ENCODE results near the gene CARD16. TPM values are rescaled to one million over a fixed set of nuclear protein-coding genes. Genes with fewer than 3 reads are reported as not detected.
A peak's percentile ranks its signal among the peaks of the same experiment; 100 is the strongest.
"Not testable (repeated sequence)": the region's sequence is repeated elsewhere in the genome, so short reads cannot be mapped to it uniquely, and the experiment has no call there.

Gene CARD16
- total RNA-seq, 1 donor from 2014 or later = 33.1 TPM

DNA sequence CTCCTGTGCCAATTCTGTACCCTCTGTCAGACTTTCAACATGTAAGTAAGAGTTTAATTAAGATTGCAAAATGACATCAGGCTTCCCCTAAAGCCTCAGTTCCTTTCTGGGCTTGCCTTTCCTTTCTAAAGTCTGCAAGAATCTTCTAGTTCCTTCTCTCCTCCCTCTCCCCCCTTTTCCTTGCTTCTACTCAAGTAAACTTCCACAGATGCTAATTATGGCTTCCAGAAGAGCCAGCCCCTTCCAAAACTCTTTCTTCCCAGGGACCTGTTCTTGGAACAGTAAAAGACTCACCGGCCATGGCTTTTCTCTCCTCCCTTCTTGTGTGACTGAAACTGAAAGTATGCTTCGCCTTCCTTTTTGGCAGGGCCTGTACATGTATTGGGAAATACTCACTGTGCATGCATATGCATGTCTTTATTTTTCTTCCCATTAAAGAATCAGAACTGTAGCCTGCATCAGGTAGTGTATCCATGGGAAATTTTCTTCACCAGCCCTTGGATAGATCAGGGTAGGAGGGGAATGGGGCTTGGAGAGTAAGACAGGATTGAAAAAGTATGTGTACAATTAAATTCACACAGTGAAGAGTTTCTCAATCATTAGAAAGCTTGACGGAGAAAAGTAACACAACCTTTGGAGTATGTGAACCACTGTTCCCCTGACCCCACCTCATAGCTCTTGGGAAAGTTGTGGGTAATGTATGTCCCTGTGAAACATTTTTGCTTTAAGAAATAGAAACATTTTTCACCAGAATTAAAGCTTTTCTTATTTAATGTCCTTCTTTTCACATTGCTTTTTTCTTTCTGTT, 10.1 kb downstream of the CARD16 start, which contains the start of gene CASP1:
Gene CASP1 (minus strand): TSS at position 332 of the 808 bp plus-strand sequence. CDS start 31 bp downstream, at position 301.
- peaks cover 43% of the 10 kb centered on the region for H3K4me1 Mint-ChIP-seq

DNA sequence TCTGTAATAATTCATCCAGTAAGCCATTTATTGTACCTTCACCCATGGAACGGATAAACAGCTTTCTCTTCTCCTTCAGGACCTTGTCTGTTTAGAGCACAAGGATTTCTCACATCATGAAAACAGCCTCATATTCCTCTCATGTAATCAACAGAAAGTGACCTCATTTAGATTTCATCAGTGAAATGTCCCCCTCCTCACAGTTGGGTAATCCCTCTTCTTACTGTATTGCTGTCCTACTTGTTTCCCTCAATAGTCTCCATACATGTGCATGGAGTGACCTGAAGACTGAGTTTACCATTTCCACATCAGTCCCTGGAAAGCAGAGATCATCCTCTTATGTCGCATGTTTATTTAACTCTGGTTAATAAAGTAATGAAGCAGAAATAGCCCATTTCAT, 10.7 kb downstream of the CARD16 start:
- intact Hi-C loops (cut with micrococcal nuclease) = loop anchor here (5.0 kb wide), 1 partner anchor 67 kb away; the partner anchor contains the start of gene CASP4
- POLR2A ChIA-PET; H3K27me3 Mint-ChIP-seq; DNase-seq; ATAC-seq (ENCODE audit: low read depth); H3K9me3 Mint-ChIP-seq; CTCF ChIA-PET: not testable (repeated sequence)
- Mint-ChIP-seq H3K36me3 (ENCODE audit: low read depth) (peaks cover 53% of the 10 kb centered on the region), H3K4me3 (peak overlapping the region; percentile 94), H3K27ac (peak overlapping the region; percentile 95), H3K4me1 (peaks cover 43% of the 10 kb centered on the region)

More for the DNA sequence above, 10.1 kb downstream of the CARD16 start, which contains the start of gene CASP1:
- peaks cover 4% of the 10 kb centered on the region for H3K9me3 Mint-ChIP-seq
- H3K4me3 Mint-ChIP-seq = peak within 1 kb of the TSS; percentile 94
- intact Hi-C loops (cut with micrococcal nuclease) = loop anchor here (1.0 to 5.0 kb wide), 2 partner anchors 10 to 68 kb away; partner anchors contain the start of genes CARD16 and CASP4
- no peaks in the 10 kb centered on the region for H3K27me3 Mint-ChIP-seq
- peak within 1 kb of the TSS; percentile 95 for H3K27ac Mint-ChIP-seq
- TF ChIP-seq, protein P1, sequence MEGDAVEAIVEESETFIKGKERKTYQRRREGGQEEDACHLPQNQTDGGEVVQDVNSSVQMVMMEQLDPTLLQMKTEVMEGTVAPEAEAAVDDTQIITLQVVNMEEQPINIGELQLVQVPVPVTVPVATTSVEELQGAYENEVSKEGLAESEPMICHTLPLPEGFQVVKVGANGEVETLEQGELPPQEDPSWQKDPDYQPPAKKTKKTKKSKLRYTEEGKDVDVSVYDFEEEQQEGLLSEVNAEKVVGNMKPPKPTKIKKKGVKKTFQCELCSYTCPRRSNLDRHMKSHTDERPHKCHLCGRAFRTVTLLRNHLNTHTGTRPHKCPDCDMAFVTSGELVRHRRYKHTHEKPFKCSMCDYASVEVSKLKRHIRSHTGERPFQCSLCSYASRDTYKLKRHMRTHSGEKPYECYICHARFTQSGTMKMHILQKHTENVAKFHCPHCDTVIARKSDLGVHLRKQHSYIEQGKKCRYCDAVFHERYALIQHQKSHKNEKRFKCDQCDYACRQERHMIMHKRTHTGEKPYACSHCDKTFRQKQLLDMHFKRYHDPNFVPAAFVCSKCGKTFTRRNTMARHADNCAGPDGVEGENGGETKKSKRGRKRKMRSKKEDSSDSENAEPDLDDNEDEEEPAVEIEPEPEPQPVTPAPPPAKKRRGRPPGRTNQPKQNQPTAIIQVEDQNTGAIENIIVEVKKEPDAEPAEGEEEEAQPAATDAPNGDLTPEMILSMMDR (IDR thresholded peaks at IDR 0.05) = no peak
- ATAC-seq (ENCODE audit: low read depth) (peak; percentile 82), DNase-seq (no peak)
- CTCF ChIA-PET = no interaction called here
- peaks cover 53% of the 10 kb centered on the region for H3K36me3 Mint-ChIP-seq (ENCODE audit: low read depth)
- POLR2A ChIA-PET = no interaction called here

DNA sequence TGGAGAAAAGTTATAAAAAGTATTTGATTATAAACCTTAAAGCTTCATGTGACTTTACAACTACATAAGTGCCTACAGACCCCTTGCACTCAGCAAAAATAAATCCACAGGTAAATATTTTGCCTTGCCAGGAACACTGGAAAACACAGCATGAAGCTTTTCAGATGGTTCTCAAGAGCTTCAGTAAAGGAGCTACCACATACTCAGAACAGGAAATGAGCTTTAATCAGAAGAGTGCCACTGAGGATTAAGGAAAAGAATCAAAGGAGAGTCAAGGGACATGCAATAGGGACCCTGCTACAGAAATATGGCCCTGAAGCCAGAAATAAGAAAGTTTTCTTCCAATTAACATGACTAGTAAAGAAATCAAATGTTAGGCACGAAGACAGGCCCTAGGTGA, 11.4 kb downstream of the CARD16 start:
- POLR2A ChIA-PET = no interaction called here
- ATAC-seq (ENCODE audit: low read depth) = no peak
- Mint-ChIP-seq H3K27ac (peak overlapping the region; percentile 95), H3K4me3 (peak overlapping the region; percentile 94), H3K36me3 (ENCODE audit: low read depth) (peaks cover 55% of the 10 kb centered on the region), H3K27me3 (no peaks in the 10 kb centered on the region), H3K4me1 (peaks cover 46% of the 10 kb centered on the region), H3K9me3 (peaks cover 4% of the 10 kb centered on the region)
- CTCF ChIA-PET = no interaction called here
- intact Hi-C loops (cut with micrococcal nuclease) = loop anchor here (5.0 kb wide), 1 partner anchor 66 kb away; the partner anchor contains the start of gene CASP4
- TF ChIP-seq, protein P1 (IDR thresholded peaks at IDR 0.05) = no peak
- no peak for DNase-seq

DNA sequence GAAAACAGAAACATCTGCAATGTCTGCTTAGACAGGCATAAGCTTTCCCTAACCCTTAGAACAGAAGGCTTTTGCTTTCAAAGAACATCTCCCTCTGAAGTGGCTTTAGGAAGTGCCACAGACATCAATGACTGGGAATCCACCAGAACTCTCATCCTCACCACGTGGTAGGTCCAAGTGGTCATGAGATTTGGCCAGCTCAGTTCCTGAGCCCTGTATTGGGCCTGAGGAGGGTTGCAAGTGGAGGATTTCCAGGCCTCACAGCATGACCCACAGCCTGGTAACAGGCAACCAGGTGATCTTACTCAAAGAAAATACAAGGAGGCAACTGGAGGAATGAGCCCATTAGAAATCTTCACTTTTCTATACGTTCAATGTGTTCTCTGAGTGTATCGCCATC, 11.8 kb downstream of the CARD16 start:
- Mint-ChIP-seq H3K27ac (peak overlapping the region; percentile 95), H3K4me1 (peaks cover 46% of the 10 kb centered on the region), H3K36me3 (ENCODE audit: low read depth) (peaks cover 56% of the 10 kb centered on the region), H3K4me3 (peak overlapping the region; percentile 94), H3K9me3 (peaks cover 4% of the 10 kb centered on the region), H3K27me3 (no peaks in the 10 kb centered on the region)
- TF ChIP-seq, protein P1 (IDR thresholded peaks at IDR 0.05) = no peak
- POLR2A ChIA-PET = no interaction called here
- DNase-seq (no peak), ATAC-seq (ENCODE audit: low read depth) (no peak)
- intact Hi-C loops (cut with micrococcal nuclease) = loop anchor here (5.0 kb wide), 1 partner anchor 66 kb away; the partner anchor contains the start of gene CASP4
- CTCF ChIA-PET = no interaction called here

DNA sequence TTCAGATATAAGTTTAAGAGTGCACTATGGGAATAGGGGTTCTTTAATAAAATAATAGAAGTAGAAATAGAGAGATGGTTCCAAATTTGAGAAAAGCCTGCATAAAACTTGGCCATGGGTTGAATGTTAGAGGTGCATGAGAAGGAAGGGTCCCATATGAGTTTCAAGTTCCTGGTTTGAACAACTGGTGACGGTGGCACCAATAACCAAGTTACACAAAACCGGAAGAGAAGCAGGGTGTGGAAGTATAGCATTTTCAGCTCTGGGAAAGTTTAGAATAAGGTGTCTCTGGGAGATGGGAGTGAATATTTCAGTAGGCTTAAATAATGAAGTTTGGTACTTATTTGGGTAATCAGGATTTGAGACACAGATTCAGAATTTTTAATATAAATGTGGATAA, 12.6 kb downstream of the CARD16 start:
- no peaks in the 10 kb centered on the region for H3K27me3 Mint-ChIP-seq
- DNase-seq (no peak), ATAC-seq (ENCODE audit: low read depth) (no peak)
- peaks cover 2% of the 10 kb centered on the region for H3K9me3 Mint-ChIP-seq
- TF ChIP-seq, protein P1 (IDR thresholded peaks at IDR 0.05) = no peak
- peaks cover 54% of the 10 kb centered on the region for H3K36me3 Mint-ChIP-seq (ENCODE audit: low read depth)
- ChIA-PET POLR2A (no interaction called here), CTCF (no interaction called here)
- H3K4me1 Mint-ChIP-seq = peaks cover 47% of the 10 kb centered on the region
- peak overlapping the region; percentile 3 for H3K27ac Mint-ChIP-seq
- intact Hi-C loops (cut with micrococcal nuclease) = loop anchor here (5.0 kb wide), 1 partner anchor 65 kb away; the partner anchor contains the start of gene CASP4
- peak overlapping the region; percentile 41 for H3K4me3 Mint-ChIP-seq

Data from activated B cell treated with CpG ODN at 0.5 μM for 24 hours (primary cell).